ENCODE measurements around the gene PCDH9.

GRCh38 chr13:67161176-67161575 is 69.0 kb downstream of the PCDH9 start:
- TF ChIP-seq EP300 (IDR thresholded peaks at IDR 0.05) = no peak
- TF ChIP-seq POLR2A (IDR thresholded peaks at IDR 0.05) = no peak
- TF ChIP-seq, protein P1, sequence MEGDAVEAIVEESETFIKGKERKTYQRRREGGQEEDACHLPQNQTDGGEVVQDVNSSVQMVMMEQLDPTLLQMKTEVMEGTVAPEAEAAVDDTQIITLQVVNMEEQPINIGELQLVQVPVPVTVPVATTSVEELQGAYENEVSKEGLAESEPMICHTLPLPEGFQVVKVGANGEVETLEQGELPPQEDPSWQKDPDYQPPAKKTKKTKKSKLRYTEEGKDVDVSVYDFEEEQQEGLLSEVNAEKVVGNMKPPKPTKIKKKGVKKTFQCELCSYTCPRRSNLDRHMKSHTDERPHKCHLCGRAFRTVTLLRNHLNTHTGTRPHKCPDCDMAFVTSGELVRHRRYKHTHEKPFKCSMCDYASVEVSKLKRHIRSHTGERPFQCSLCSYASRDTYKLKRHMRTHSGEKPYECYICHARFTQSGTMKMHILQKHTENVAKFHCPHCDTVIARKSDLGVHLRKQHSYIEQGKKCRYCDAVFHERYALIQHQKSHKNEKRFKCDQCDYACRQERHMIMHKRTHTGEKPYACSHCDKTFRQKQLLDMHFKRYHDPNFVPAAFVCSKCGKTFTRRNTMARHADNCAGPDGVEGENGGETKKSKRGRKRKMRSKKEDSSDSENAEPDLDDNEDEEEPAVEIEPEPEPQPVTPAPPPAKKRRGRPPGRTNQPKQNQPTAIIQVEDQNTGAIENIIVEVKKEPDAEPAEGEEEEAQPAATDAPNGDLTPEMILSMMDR (IDR thresholded peaks at IDR 0.05) = no peak
